HG03064 (cell line): Measurements from ENCODE around the gene RUFY3.
"Not testable (repeated sequence)": the region's sequence is repeated elsewhere in the genome, so short reads cannot be mapped to it uniquely, and the experiment has no call there.

Experiments
- ATAC-seq: cut with Tn5 transposase; IDR thresholded peaks from one replicate; pipeline ENCODE4 v1.9.1; 2021; ENCODE audit warnings: low read depth; ENCODE audit not compliant: unreplicated experiment

Gene RUFY3

GRCh38 chr4:70838204-70838603, 116.4 kb downstream of the RUFY3 start:
- no peak for ATAC-seq

- ATAC-seq: peak; percentile 43
Measured at GRCh38 chr4:70838666-70839588, 117.2 kb downstream of the RUFY3 start.

GRCh38 chr4:70839589-70840093, 117.9 kb downstream of the RUFY3 start, which contains the start of gene GRSF1:
GRSF1 (minus strand) TSS chr4:70839890; CDS start chr4:70839827, 63 bp downstream.
- ATAC-seq: peak; percentile 69

- ATAC-seq: not testable (repeated sequence)
Measured at GRCh38 chr4:70840137-70840536, 118.4 kb downstream of the RUFY3 start.

GRCh38 chr4:70840631-70841030, 118.9 kb downstream of the RUFY3 start:
- not testable (repeated sequence) for ATAC-seq

GRCh38 chr4:70841211-70841610, 119.4 kb downstream of the RUFY3 start:
- ATAC-seq: no peak

GRCh38 chr4:70841951-70842350, 120.2 kb downstream of the RUFY3 start:
- no peak for ATAC-seq

GRCh38 chr4:70842761-70843435, 121.1 kb downstream of the RUFY3 start:
- no peak for ATAC-seq

- ATAC-seq: no peak
Measured at GRCh38 chr4:70844180-70844579, 122.4 kb downstream of the RUFY3 start.

GRCh38 chr4:70849291-70849690, 127.5 kb downstream of the RUFY3 start:
- no peak for ATAC-seq

GRCh38 chr4:70855464-70855863, 133.7 kb downstream of the RUFY3 start:
- no peak for ATAC-seq
